ENCODE measurements around the gene RTL10.

GRCh38 chr22:19893363-19893762 lies 38.7 kb upstream of the RTL10 start:
- no peak for TF ChIP-seq CTCF (IDR thresholded peaks at IDR 0.05 in 2 of 3, conservative IDR thresholded peaks at IDR 0.05 in 1 of 3; ENCODE audit: control insufficient read depth in 2 of 3, extremely low read depth in 1 of 3, insufficient read depth in 1 of 3, low read depth in 3 of 3, low read length in 3 of 3)
- TF ChIP-seq RCOR1 (conservative IDR thresholded peaks at IDR 0.05; ENCODE audit: low read depth, low read length) = no peak
- TF ChIP-seq REST (IDR thresholded peaks at IDR 0.05; ENCODE audit: low read depth, low read length) = no peak
- TF ChIP-seq ZZZ3 (IDR thresholded peaks at IDR 0.05; ENCODE audit: control insufficient read depth, insufficient read length, low read depth) = no peak
- TF ChIP-seq NR2C2 (IDR thresholded peaks at IDR 0.05; ENCODE audit: borderline replicate concordance, control insufficient read depth, insufficient read length, low read depth) = no peak
- no peak for TF ChIP-seq EZH2 (IDR thresholded peaks at IDR 0.05; ENCODE audit: borderline replicate concordance, control insufficient read depth, low read depth, low read length)
- TF ChIP-seq ZNF24 (IDR thresholded peaks at IDR 0.05) = no peak
